CD1c-positive myeloid dendritic cell (primary cell): Measurements from ENCODE around the gene TBC1D4.
A peak's percentile ranks its signal among the peaks of the same experiment; 100 is the strongest.

Experiments used
- DNase-seq: peaks from one replicate; pipeline ENCODE4 v3.0.0-alpha.2; 2016; ENCODE audit errors: extremely low spot score

The TBC1D4 gene

GRCh38 chr13:75393839-75394520 lies 88.0 kb downstream of the TBC1D4 start:
- peak; percentile 25 for DNase-seq

GRCh38 chr13:75391432-75392100 lies 90.4 kb downstream of the TBC1D4 start:
- DNase-seq, result no peak

GRCh38 chr13:75390229-75390628 lies 91.7 kb downstream of the TBC1D4 start:
- no peak for DNase-seq

GRCh38 chr13:75385708-75386083 lies 96.3 kb downstream of the TBC1D4 start:
- no peak for DNase-seq

- DNase-seq, result no peak
Observed at GRCh38 chr13:75384879-75385707, 96.9 kb downstream of the TBC1D4 start.

- no peak for DNase-seq
Observed at GRCh38 chr13:75383064-75383715, 98.8 kb downstream of the TBC1D4 start.

- DNase-seq, result no peak
Observed at GRCh38 chr13:75378301-75378700, 103.7 kb downstream of the TBC1D4 start.

- no peak for DNase-seq
Observed at GRCh38 chr13:75376792-75377402, 105.1 kb downstream of the TBC1D4 start.

- no peak for DNase-seq
Observed at GRCh38 chr13:75375329-75375728, 106.6 kb downstream of the TBC1D4 start.

- DNase-seq, result no peak
Observed at GRCh38 chr13:75373988-75374387, 108.0 kb downstream of the TBC1D4 start.

GRCh38 chr13:75372923-75373841 lies 108.8 kb downstream of the TBC1D4 start:
- no peak for DNase-seq

- DNase-seq, result peak; percentile 57
Observed at GRCh38 chr13:75372517-75372916, 109.5 kb downstream of the TBC1D4 start.

- no peak for DNase-seq
Observed at GRCh38 chr13:75371203-75371602, 110.8 kb downstream of the TBC1D4 start.

- no peak for DNase-seq
Observed at GRCh38 chr13:75370774-75371173, 111.2 kb downstream of the TBC1D4 start.

GRCh38 chr13:75369981-75370380 lies 112.0 kb downstream of the TBC1D4 start:
- DNase-seq, result no peak

- no peak for DNase-seq
Observed at GRCh38 chr13:75368167-75368566, 113.8 kb downstream of the TBC1D4 start.

- DNase-seq, result no peak
Observed at GRCh38 chr13:75366380-75367280, 115.3 kb downstream of the TBC1D4 start.

GRCh38 chr13:75365724-75366173 lies 116.2 kb downstream of the TBC1D4 start:
- DNase-seq, result peak; percentile 23

GRCh38 chr13:75364131-75364713 lies 117.7 kb downstream of the TBC1D4 start:
- no peak for DNase-seq
